Gastroesophageal sphincter (tissue), 3 donors: ENCODE results near the gene CNBD2.

Experiments used
- POLR2AphosphoS5 ChIP-seq: sonication (generic); formaldehyde crosslinking; IDR thresholded peaks from one replicate; pipeline ENCODE4 v1.6.1; 2017; ENCODE audit warnings: antibody characterized with exemption
- TF ChIP-seq, protein P1 (sequence below), 4 experiments: fragments of 200-600 bp in 2 of 4; fragments of 450-650 bp in 2 of 4; sonication (generic) in 1 of 4; IDR thresholded peaks; one replicate each; pipeline ENCODE4 v1.5.1; 2017 to 2019; ENCODE audit warnings: antibody characterized with exemption in 4 of 4, mild to moderate bottlenecking in 2 of 4, moderate library complexity in 2 of 4

DNA sequence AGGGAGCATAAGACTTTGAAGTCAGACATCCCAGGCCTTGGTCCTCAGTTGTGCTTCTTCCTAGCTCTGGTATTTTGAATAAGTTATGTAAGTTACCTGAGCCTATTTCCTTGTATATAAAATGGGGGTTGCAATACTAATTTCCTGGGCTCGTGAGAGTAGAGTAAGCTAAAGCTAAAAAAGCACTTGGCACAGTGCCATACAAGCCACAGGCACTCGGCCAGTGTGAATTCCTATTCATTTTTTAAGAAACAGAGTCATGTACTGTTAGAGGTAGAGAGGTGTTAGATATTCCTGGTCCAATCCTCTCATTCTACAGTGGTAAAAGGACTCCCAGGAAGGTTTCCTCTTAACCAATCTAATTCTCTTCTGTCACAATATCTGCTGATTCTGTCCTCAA lies 106.6 kb downstream of the CNBD2 start:
- no peak for TF ChIP-seq POLR2AphosphoS5
- TF ChIP-seq, protein P1, sequence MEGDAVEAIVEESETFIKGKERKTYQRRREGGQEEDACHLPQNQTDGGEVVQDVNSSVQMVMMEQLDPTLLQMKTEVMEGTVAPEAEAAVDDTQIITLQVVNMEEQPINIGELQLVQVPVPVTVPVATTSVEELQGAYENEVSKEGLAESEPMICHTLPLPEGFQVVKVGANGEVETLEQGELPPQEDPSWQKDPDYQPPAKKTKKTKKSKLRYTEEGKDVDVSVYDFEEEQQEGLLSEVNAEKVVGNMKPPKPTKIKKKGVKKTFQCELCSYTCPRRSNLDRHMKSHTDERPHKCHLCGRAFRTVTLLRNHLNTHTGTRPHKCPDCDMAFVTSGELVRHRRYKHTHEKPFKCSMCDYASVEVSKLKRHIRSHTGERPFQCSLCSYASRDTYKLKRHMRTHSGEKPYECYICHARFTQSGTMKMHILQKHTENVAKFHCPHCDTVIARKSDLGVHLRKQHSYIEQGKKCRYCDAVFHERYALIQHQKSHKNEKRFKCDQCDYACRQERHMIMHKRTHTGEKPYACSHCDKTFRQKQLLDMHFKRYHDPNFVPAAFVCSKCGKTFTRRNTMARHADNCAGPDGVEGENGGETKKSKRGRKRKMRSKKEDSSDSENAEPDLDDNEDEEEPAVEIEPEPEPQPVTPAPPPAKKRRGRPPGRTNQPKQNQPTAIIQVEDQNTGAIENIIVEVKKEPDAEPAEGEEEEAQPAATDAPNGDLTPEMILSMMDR (IDR thresholded peaks at IDR 0.05): no peak
